HL-60 (cell line): ENCODE data around the gene CDK15.

Experiments used
- DNase-seq, 2 experiments: peaks; one replicate each; pipeline ENCODE4 v3.0.0-alpha.2; 2010 to 2020; ENCODE audit warnings: low read depth in 1 of 2, low spot score in 1 of 2
- H3K27ac ChIP-seq: fragments of 250-450 bp; sonication (Bioruptor Pico); replicated peaks from 2 replicates; pipeline ENCODE4 v1.5.1; 2020; ENCODE audit warnings: mild to moderate bottlenecking, moderate library complexity
- H3K27me3 ChIP-seq: fragments of 250-450 bp; sonication (Bioruptor Pico); 2 replicates; pipeline ENCODE4 v1.5.1; 2021; ENCODE audit warnings: mild to moderate bottlenecking, moderate library complexity; ENCODE audit not compliant: insufficient read depth, poor library complexity, severe bottlenecking
- H3K4me3 ChIP-seq: replicated peaks from 2 replicates; pipeline ENCODE4 v1.5.1; 2011; ENCODE audit warnings: mild to moderate bottlenecking, control low read depth, low read length; ENCODE audit not compliant: insufficient read depth
- CTCF ChIP-seq: IDR thresholded peaks from one replicate; pipeline ENCODE4 v1.5.1; 2011; ENCODE audit warnings: low read length, control low read depth, inconsistent platforms; ENCODE audit not compliant: insufficient read depth
- GABPA ChIP-seq: IDR thresholded peaks from 2 replicates; pipeline ENCODE4 v1.6.1; 2012; ENCODE audit warnings: low read depth
- POLR2AphosphoS5 ChIP-seq: IDR thresholded peaks from 2 replicates; pipeline ENCODE4 v1.6.1; 2012; ENCODE audit warnings: low read depth
- SPI1 ChIP-seq: IDR thresholded peaks from 2 replicates; pipeline ENCODE4 v1.6.1; 2012; ENCODE audit warnings: low read depth, mild to moderate bottlenecking, borderline replicate concordance
- TF ChIP-seq, protein P1 (sequence below): IDR thresholded peaks from 2 replicates; pipeline ENCODE4 v1.6.1; 2012; ENCODE audit warnings: low read depth; ENCODE audit not compliant: insufficient replicate concordance

Gene CDK15

GRCh38 chr2:201855356-201855755 lies 49.0 kb downstream of the CDK15 start:
- Histone ChIP-seq H3K27ac (no peak overlapping the region), H3K27me3 (no peaks in the 10 kb centered on the region), H3K4me3 (no peak overlapping the region)
- TF ChIP-seq SPI1 (no peak), POLR2AphosphoS5 (no peak), CTCF (no peak), GABPA (no peak)
- TF ChIP-seq, protein P1, sequence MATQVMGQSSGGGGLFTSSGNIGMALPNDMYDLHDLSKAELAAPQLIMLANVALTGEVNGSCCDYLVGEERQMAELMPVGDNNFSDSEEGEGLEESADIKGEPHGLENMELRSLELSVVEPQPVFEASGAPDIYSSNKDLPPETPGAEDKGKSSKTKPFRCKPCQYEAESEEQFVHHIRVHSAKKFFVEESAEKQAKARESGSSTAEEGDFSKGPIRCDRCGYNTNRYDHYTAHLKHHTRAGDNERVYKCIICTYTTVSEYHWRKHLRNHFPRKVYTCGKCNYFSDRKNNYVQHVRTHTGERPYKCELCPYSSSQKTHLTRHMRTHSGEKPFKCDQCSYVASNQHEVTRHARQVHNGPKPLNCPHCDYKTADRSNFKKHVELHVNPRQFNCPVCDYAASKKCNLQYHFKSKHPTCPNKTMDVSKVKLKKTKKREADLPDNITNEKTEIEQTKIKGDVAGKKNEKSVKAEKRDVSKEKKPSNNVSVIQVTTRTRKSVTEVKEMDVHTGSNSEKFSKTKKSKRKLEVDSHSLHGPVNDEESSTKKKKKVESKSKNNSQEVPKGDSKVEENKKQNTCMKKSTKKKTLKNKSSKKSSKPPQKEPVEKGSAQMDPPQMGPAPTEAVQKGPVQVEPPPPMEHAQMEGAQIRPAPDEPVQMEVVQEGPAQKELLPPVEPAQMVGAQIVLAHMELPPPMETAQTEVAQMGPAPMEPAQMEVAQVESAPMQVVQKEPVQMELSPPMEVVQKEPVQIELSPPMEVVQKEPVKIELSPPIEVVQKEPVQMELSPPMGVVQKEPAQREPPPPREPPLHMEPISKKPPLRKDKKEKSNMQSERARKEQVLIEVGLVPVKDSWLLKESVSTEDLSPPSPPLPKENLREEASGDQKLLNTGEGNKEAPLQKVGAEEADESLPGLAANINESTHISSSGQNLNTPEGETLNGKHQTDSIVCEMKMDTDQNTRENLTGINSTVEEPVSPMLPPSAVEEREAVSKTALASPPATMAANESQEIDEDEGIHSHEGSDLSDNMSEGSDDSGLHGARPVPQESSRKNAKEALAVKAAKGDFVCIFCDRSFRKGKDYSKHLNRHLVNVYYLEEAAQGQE: no peak
- no peak for DNase-seq

DNA sequence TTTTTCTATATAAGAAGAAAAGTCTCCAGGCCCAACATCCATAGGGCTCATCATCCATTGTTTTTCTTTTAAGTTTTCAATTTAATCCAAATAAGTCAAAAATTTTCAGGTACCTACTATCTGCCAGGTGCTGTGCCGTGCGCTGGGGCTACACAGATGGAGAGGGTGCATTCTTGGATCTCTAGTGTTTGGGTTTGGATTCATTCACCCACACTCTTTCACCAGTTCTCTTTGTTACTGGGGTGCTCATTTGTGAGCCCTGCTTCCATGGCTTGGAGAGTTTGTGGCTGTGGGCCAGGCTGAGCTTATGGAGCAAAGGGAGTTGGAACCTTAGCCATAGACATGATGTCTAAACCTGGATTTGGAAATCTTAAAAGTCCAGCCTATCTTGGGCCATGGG lies 51.0 kb downstream of the CDK15 start:
- H3K27me3 ChIP-seq: no peaks in the 10 kb centered on the region
- H3K27ac ChIP-seq: no peak overlapping the region
- DNase-seq: no peak
- TF ChIP-seq SPI1: no peak
- no peak for TF ChIP-seq CTCF
- no peak for TF ChIP-seq POLR2AphosphoS5
- TF ChIP-seq GABPA: no peak
- TF ChIP-seq, protein P1: no peak
- no peak overlapping the region for H3K4me3 ChIP-seq

DNA sequence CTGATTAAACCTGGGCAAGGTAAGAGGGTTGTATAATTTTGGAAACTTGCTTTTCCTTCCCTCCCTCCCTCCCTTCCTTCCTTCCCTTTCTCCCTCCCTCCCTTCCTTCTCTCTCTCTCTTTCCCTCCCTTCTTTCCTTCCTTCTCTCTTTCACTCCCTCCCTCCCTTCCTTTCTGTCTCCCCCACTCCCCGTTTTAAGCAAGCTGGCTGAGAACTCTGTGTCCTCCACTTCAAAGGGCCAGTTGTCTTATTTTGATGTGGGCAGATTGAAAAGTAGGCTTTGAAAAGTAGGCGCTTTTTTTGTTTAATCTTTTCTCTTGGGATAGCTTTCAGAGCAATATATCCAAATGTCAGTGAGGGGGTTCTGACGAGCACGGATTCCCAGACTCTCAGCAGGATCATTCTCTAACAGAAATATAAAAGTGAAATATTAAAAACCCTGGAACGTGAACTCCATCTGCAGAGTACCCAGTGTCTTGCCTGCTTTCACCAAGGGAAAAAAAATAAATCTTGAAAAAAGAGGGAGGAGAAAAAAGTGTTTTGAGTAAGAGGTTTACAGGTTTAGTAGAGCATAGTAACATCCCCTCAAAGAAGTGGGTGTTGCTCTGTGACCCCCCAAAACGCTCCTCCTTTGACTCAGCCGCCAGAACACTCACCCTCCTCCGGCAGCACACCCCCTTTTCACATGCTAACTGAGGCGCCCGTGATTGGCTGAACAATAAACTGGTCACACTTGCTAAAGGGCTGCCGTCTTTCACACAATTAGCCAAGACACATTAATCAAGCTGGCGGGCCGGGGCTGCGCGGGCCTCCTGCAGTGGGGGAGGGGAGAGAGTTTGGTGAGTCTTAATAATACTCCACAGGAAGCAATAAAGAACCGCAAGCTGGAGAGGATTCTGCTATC lies 52.2 kb downstream of the CDK15 start:
- Histone ChIP-seq H3K4me3 (no peak overlapping the region), H3K27ac (no peak overlapping the region), H3K27me3 (no peaks in the 10 kb centered on the region)
- TF ChIP-seq GABPA (no peak), POLR2AphosphoS5 (no peak), SPI1 (no peak), CTCF (no peak)
- TF ChIP-seq, protein P1: no peak
- DNase-seq: no peak
